Activated CD4-positive, CD25-positive, alpha-beta regulatory T cell treated with anti-CD3 and anti-CD28 coated beads, Interleukin-2, amount 50 U/mL, for 24 hours (primary cell): ENCODE data around the gene CCR9.
A peak's percentile ranks its signal among the peaks of the same experiment; 100 is the strongest.

Source experiments
- ATAC-seq, 2 donors: fragments of 150-1000 bp; cut with Tn5 transposase; one replicate each; pipeline ENCODE4 v1.10.0; 2021; ENCODE audit warnings: mild to moderate bottlenecking in 1 of 2, moderate library complexity in 1 of 2

CCR9 gene

GRCh38 chr3:45909542-45909941, 23.2 kb downstream of the CCR9 start:
- no peak for ATAC-seq

- no peak for ATAC-seq
Observed at GRCh38 chr3:45910892-45911291, 24.5 kb downstream of the CCR9 start.

- ATAC-seq: no peak
Observed at GRCh38 chr3:45911511-45912226, 25.3 kb downstream of the CCR9 start.

- no peak for ATAC-seq
Observed at GRCh38 chr3:45912435-45912834, 26.1 kb downstream of the CCR9 start.

GRCh38 chr3:45914362-45915058, 28.2 kb downstream of the CCR9 start:
- ATAC-seq: no peak

GRCh38 chr3:45915059-45915439, 28.7 kb downstream of the CCR9 start:
- ATAC-seq: no peak

- ATAC-seq: peak; percentile 91 to 93
Observed at GRCh38 chr3:45915518-45916231, 29.3 kb downstream of the CCR9 start.

- ATAC-seq: no peak
Observed at GRCh38 chr3:45917146-45917898, 31.0 kb downstream of the CCR9 start.

GRCh38 chr3:45921158-45922038, 35.1 kb downstream of the CCR9 start:
- ATAC-seq: no peak

- no peak for ATAC-seq
Observed at GRCh38 chr3:45922039-45922326, 35.6 kb downstream of the CCR9 start.

GRCh38 chr3:45922950-45923590, 36.7 kb downstream of the CCR9 start:
- no peak for ATAC-seq

- peak in 1 of 2 donors; percentile 41 for ATAC-seq
Observed at GRCh38 chr3:45923755-45924154, 37.4 kb downstream of the CCR9 start.

GRCh38 chr3:45927881-45928280, 41.5 kb downstream of the CCR9 start:
- no peak for ATAC-seq

- peak; percentile 68 to 85 for ATAC-seq
Observed at GRCh38 chr3:45929042-45929679, 42.8 kb downstream of the CCR9 start.

GRCh38 chr3:45931496-45931895, 45.2 kb downstream of the CCR9 start:
- ATAC-seq: no peak

GRCh38 chr3:45932112-45932511, 45.8 kb downstream of the CCR9 start:
- ATAC-seq: no peak

- ATAC-seq: no peak
Observed at GRCh38 chr3:45933591-45933990, 47.2 kb downstream of the CCR9 start.

GRCh38 chr3:45936261-45936660, 49.9 kb downstream of the CCR9 start:
- ATAC-seq: no peak

GRCh38 chr3:45937206-45938042, 51.1 kb downstream of the CCR9 start:
- no peak for ATAC-seq

GRCh38 chr3:45938043-45938435, 51.7 kb downstream of the CCR9 start:
- no peak for ATAC-seq
